Common myeloid progenitor, CD34-positive (primary cell): ENCODE measurements around the gene TMEM255B.

ENCODE experiments used
- CTCF ChIA-PET: fragments of 350-600 bp; sonication (Branson Sonifier 250); formaldehyde crosslinking; loops from one replicate; lab custom pipeline; 2021; ENCODE audit warnings: antibody characterized with exemption; lab: Charles Lee
- POLR2A ChIA-PET: fragments of 350-600 bp; sonication (Branson Sonifier 250); formaldehyde crosslinking; loops from one replicate; lab custom pipeline; 2021; ENCODE audit warnings: antibody characterized with exemption; lab: Charles Lee
- DNase-seq, 3 donors: peaks; one replicate each; pipeline versions ENCODE4 v3.0.0 to v3.0.0-alpha.2; 2013
- H3K27ac ChIP-seq, 2 experiments: 1 replicate in 1 of 2; 2 replicates in 1 of 2; pipeline ENCODE4 v1.7.0; 2013; ENCODE audit warnings: inconsistent platforms in 2 of 2, low read length in 2 of 2, mild to moderate bottlenecking in 2 of 2, low read depth in 1 of 2, moderate library complexity in 1 of 2; ENCODE audit not compliant: severe bottlenecking in 2 of 2, insufficient read depth in 1 of 2, poor library complexity in 1 of 2
- H3K27me3 ChIP-seq, 5 experiments: replicated peaks in 2 of 5; 1 replicate in 3 of 5; 2 replicates in 2 of 5; pipeline versions ENCODE4 v1.6.1 to v1.7.0; 2013; ENCODE audit warnings: low read length in 4 of 5, mild to moderate bottlenecking in 2 of 5, moderate library complexity in 2 of 5, inconsistent platforms in 1 of 5; ENCODE audit not compliant: insufficient read depth in 5 of 5, control insufficient read depth in 4 of 5
- H3K36me3 ChIP-seq, 4 experiments: 1 replicate in 2 of 4; 2 replicates in 2 of 4; pipeline versions ENCODE4 v1.6.1 to v1.7.0; 2013; ENCODE audit warnings: low read length in 3 of 4, control low read depth in 1 of 4, mild to moderate bottlenecking in 1 of 4; ENCODE audit not compliant: control insufficient read depth in 4 of 4, insufficient read depth in 4 of 4
- H3K4me1 ChIP-seq, 4 experiments: 1 replicate in 3 of 4; 2 replicates in 1 of 4; pipeline versions ENCODE4 v1.6.1 to v1.7.1; 2013; ENCODE audit warnings: low read length in 3 of 4, mild to moderate bottlenecking in 3 of 4, control low read depth in 1 of 4, inconsistent platforms in 1 of 4, moderate library complexity in 1 of 4; ENCODE audit not compliant: control insufficient read depth in 4 of 4, insufficient read depth in 4 of 4; ENCODE audit errors: control extremely low read depth in 1 of 4
- H3K4me3 ChIP-seq, 7 experiments: 1 replicate in 4 of 7; 2 replicates in 3 of 7; pipeline versions ENCODE4 v1.5.1 to v1.7.0; 2013; ENCODE audit warnings: mild to moderate bottlenecking in 7 of 7, low read length in 6 of 7, moderate library complexity in 6 of 7, inconsistent platforms in 2 of 7, low read depth in 2 of 7, control low read depth in 1 of 7; ENCODE audit not compliant: insufficient read depth in 4 of 7, control insufficient read depth in 1 of 7; ENCODE audit errors: extremely low read depth in 1 of 7
- H3K9me3 ChIP-seq, 5 experiments: 1 replicate in 4 of 5; 2 replicates in 1 of 5; pipeline versions ENCODE4 v1.6.1 to v1.7.1; 2013; ENCODE audit warnings: low read length in 4 of 5, mild to moderate bottlenecking in 2 of 5, inconsistent platforms in 1 of 5, low read depth in 1 of 5, moderate library complexity in 1 of 5; ENCODE audit not compliant: control insufficient read depth in 4 of 5, insufficient read depth in 2 of 5; ENCODE audit errors: control extremely low read depth in 1 of 5
- WGBS: methylation state at CpG from one replicate; pipeline ENCODE4 v1.1.5; 2013; ENCODE audit not compliant: insufficient coverage; 5-methylcytosine and 5-hydroxymethylcytosine counted together

The TMEM255B gene

DNA sequence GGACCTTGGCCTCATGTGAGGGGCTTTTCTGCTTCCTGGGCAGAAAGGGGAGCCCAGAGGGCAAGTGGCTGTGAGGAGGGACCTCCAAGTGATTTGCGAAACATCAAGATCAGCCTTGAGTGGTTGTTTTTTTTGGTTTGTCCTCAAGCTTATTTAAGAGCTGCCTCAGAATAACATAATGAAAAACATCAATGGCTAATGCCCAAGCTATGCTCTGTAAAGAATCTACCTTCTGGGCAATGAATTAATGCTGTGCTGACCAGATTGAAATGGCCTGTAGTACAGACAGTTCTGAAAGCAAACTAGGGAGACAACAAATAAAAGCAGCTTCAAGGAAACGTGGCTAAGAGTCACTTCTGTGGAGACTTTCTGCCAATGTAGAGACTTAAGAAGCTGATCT is 8.3 kb downstream of the TMEM255B start:
- Histone ChIP-seq H3K27me3 (peaks cover 2 to 19% (median 8%) of the 10 kb centered on the region in 5 experiments), H3K36me3 (no peaks in the 10 kb centered on the region), H3K27ac (no peak overlapping the region), H3K4me1 (no peaks in the 10 kb centered on the region), H3K9me3 (peaks cover 0 to 12% (median 6%) of the 10 kb centered on the region in 5 experiments), H3K4me3 (no peak overlapping the region)
- DNase-seq: no peak
- CTCF ChIA-PET: no interaction called here
- POLR2A ChIA-PET: no interaction called here
- 69% methylated on average over 1 of the region's 2 CpGs for WGBS

DNA sequence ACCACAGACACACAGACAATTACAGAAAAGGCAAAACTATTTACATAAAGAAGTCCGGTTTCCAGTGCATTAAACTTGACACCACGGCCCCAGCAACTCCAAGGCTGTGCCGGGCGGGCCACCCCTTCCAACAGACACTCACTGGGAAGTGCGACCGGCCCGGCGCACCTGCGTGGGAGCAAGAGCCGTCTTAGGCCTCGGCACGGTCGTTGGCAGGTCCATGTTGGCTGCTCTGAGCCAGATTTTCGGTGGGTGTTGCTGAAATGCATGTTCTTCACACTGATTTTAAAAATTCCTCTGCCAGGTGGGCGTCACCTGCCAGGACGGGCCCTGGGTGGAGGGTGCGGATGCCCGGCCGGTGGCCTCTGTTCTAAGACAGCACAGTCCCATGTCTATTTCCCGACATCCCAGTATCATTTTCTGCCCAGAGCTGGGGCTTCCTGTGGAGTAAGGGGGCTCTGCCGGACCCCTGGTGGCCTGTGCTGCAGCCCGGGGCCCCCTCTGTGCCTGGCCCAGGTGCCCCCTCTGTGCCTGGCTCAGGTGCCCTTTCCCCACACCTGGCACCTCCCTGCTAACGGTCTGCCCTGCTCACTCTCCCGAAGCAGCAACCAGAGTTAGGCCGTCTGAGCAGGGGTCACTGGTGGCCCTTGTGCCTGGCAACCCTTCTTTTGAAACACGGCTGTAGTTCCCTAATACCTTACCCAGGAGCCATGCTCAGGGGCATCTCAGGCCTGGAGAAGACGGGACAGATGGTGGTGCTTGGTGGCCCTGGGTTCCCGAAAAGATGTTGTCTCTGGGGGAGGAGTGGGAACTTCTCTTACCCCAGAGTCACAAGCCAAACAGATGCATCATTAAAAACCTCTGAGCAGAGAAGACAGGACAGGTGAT is 9.2 kb downstream of the TMEM255B start:
- ChIA-PET CTCF (no interaction called here), POLR2A (no interaction called here)
- 97% methylated on average over 27 of the region's 28 CpGs for WGBS
- DNase-seq: no peak
- Histone ChIP-seq H3K9me3 (peaks cover 0 to 16% (median 7%) of the 10 kb centered on the region in 5 experiments), H3K27ac (no peak overlapping the region), H3K4me1 (no peaks in the 10 kb centered on the region), H3K27me3 (peaks cover 0 to 10% (median 3%) of the 10 kb centered on the region in 5 experiments), H3K36me3 (no peaks in the 10 kb centered on the region), H3K4me3 (no peak overlapping the region)

DNA sequence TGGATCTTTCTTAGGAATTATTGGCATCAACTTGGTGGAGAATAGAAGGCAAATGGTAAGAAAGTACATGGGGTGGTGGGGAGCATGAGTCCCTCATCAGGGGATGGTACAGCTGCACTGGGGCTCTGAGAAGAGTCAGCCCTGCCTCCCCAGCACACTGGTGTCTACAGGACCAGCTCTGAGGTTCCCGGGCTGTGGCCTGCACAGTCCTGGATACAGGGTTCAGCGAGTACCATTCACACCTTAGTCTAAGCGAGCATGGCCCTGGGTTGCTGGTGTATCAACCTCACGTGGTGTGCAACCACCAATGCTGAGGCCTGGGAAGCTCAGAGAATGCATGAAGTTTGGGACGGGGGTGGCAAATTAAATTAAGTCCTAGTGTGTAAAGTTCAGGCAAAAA is 10.1 kb downstream of the TMEM255B start:
- ChIA-PET POLR2A (no interaction called here), CTCF (no interaction called here)

DNA sequence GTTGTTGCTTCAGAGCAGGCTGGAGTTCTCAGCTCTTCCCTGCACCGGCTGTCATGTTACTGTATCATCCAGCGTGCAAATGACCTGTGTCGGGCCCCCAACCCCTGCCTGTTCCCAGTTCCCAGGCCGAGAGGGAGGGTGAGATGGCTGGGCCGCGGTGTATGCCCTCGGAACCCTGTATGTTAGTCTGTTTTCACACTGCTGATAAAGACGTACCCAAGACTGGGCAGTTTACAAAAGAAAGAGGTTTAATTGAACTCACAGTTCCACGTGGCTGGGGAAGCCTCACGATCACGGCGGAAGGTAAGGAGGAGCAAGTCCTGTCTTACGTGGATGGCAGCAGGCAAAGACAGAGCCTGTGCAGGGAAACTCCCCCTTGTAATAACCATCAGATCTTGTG is 10.9 kb downstream of the TMEM255B start:
- peaks cover 0 to 16% (median 7%) of the 10 kb centered on the region in 5 experiments for H3K9me3 ChIP-seq
- no peak overlapping the region for H3K27ac ChIP-seq
- no peak overlapping the region for H3K4me3 ChIP-seq
- H3K36me3 ChIP-seq: no peaks in the 10 kb centered on the region
- peaks cover 0 to 4% (median 2%) of the 10 kb centered on the region in 5 experiments for H3K27me3 ChIP-seq
- no peaks in the 10 kb centered on the region for H3K4me1 ChIP-seq
- WGBS: 90% methylated on average over 13 of the region's 13 CpGs
- POLR2A ChIA-PET: no interaction called here
- CTCF ChIA-PET: interaction anchor here (1.0 kb wide), 1 partner anchor 38 kb away, joined by 3 read pairs; no protein-coding TSS in a partner anchor
- DNase-seq: no peak

More for the DNA sequence above, 10.1 kb downstream of the TMEM255B start:
- Histone ChIP-seq H3K4me3 (no peak overlapping the region), H3K36me3 (no peaks in the 10 kb centered on the region), H3K4me1 (no peaks in the 10 kb centered on the region), H3K27ac (no peak overlapping the region), H3K9me3 (peaks cover 0 to 16% (median 7%) of the 10 kb centered on the region in 5 experiments), H3K27me3 (peaks cover 0 to 5% (median 0%) of the 10 kb centered on the region in 5 experiments)
- 98% methylated on average over 5 of the region's 5 CpGs for WGBS
- no peak for DNase-seq

DNA sequence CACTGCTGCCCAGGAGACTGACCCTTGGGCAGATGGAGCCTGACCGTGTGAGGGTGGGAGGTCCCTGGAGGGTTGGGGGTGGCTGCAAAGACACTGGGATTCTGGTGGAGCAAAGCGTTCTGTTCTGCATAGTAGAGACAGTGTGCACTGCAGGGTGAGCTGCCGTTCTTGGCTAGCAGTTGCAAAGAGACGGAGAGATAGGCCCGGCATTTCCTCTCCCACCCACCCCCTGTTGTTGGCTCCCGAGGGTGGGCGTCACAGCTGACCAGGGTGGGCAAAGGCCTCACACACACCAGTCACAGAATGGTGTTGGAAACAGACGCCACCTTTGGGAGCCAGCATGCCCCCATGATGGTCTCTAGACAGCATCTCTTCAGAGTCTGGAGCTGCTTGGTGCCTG is 11.4 kb downstream of the TMEM255B start:
- no peaks in the 10 kb centered on the region for H3K4me1 ChIP-seq
- POLR2A ChIA-PET: no interaction called here
- H3K36me3 ChIP-seq: no peaks in the 10 kb centered on the region
- peaks cover 0 to 4% (median 2%) of the 10 kb centered on the region in 5 experiments for H3K27me3 ChIP-seq
- 94% methylated on average over 6 of the region's 8 CpGs for WGBS
- H3K4me3 ChIP-seq: no peak overlapping the region
- H3K9me3 ChIP-seq: peaks cover 0 to 16% (median 7%) of the 10 kb centered on the region in 5 experiments
- no peak for DNase-seq
- CTCF ChIA-PET: interaction anchor here (1.0 kb wide), 1 partner anchor 39 kb away, joined by 3 read pairs; no protein-coding TSS in a partner anchor
- H3K27ac ChIP-seq: no peak overlapping the region

DNA sequence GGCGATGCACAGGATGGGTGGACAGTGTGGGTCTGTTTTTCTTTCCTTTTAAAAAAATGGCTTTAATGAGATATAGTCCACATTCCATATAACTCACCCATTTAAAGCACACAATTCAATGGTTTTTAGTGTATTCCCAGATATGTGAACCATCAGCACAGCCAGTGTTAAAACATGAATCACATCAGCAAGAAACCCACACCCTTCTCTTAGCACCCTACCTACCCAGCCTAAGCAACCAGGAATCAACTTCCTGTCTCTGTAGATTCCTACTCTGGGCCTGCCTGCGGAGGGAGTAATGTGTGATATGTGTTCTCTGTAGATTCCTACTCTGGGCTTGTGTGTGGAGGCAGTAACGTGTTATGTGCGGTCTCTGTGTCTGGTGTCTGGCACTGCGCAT is 11.9 kb downstream of the TMEM255B start:
- 100% methylated on average over 2 of the region's 5 CpGs for WGBS
- H3K36me3 ChIP-seq: no peaks in the 10 kb centered on the region
- H3K4me1 ChIP-seq: no peaks in the 10 kb centered on the region
- DNase-seq: no peak
- peaks cover 0 to 4% (median 0%) of the 10 kb centered on the region in 5 experiments for H3K27me3 ChIP-seq
- H3K9me3 ChIP-seq: peaks cover 0 to 16% (median 7%) of the 10 kb centered on the region in 5 experiments
- POLR2A ChIA-PET: no interaction called here
- H3K27ac ChIP-seq: no peak overlapping the region
- no peak overlapping the region for H3K4me3 ChIP-seq
- CTCF ChIA-PET: interaction anchor here (1.0 kb wide), 1 partner anchor 39 kb away, joined by 3 read pairs; no protein-coding TSS in a partner anchor
